Measurements from ENCODE around the gene CYP2B6.

DNA sequence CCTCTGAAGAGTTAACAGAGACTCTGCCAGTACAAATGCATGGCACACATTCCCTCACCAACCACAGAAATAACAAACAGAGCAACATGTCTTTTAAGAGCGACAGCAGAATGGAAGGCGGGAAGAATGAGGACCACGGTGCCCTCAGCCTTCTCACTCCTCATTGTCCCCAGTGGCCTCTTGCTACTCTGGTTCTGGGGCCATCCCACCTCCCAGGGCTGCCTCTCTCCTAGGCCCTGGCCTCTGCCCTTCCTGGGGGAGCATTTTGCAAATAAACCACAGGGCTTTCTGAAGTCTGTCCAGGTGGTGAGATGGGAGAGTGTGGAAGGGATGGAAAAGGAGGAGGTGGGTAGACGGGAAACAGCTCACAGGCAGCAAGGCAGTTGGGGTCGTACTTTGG lies 28.3 kb downstream of the CYP2B6 start:
- TF ChIP-seq, protein P1, sequence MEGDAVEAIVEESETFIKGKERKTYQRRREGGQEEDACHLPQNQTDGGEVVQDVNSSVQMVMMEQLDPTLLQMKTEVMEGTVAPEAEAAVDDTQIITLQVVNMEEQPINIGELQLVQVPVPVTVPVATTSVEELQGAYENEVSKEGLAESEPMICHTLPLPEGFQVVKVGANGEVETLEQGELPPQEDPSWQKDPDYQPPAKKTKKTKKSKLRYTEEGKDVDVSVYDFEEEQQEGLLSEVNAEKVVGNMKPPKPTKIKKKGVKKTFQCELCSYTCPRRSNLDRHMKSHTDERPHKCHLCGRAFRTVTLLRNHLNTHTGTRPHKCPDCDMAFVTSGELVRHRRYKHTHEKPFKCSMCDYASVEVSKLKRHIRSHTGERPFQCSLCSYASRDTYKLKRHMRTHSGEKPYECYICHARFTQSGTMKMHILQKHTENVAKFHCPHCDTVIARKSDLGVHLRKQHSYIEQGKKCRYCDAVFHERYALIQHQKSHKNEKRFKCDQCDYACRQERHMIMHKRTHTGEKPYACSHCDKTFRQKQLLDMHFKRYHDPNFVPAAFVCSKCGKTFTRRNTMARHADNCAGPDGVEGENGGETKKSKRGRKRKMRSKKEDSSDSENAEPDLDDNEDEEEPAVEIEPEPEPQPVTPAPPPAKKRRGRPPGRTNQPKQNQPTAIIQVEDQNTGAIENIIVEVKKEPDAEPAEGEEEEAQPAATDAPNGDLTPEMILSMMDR (conservative IDR thresholded peaks at IDR 0.05; ENCODE audit: low read length): no peak
- no peak for TF ChIP-seq EZH2phosphoT487 (IDR thresholded peaks at IDR 0.05; ENCODE audit: borderline replicate concordance)

All from Loucy (cell line).